Activated CD8-positive, alpha-beta memory T cell treated with anti-CD3 and anti-CD28 coated beads, Interleukin-2, amount 10 ng/mL, durations not matched to agents 7 days and 5 days (primary cell): ENCODE measurements around the gene SCP2. TPM values are rescaled to one million over a fixed set of nuclear protein-coding genes. Genes with fewer than 3 reads are reported as not detected.

Experiments
- ATAC-seq: fragments of 150-1000 bp; cut with Tn5 transposase; one replicate; pipeline ENCODE4 v1.10.0; 2021; ENCODE audit warnings: moderate library complexity
- CTCF ChIA-PET: fragments of 350-600 bp; sonication (Branson Sonifier 250); formaldehyde crosslinking; loops from one replicate; lab custom pipeline; 2021; ENCODE audit warnings: antibody characterized with exemption; lab: Charles Lee
- DNase-seq: peaks from one replicate; pipeline ENCODE4 v3.0.0-alpha.2; 2020
- H3K27ac Mint-ChIP-seq: one replicate; pipeline ENCODE4 v1.8.0; 2021; ENCODE audit warnings: mild to moderate bottlenecking, mixed read lengths
- H3K27me3 Mint-ChIP-seq: one replicate; pipeline ENCODE4 v1.8.0; 2021; ENCODE audit warnings: mixed read lengths
- H3K36me3 Mint-ChIP-seq: one replicate; pipeline ENCODE4 v1.8.0; 2021; ENCODE audit warnings: mild to moderate bottlenecking, mixed read lengths
- H3K4me1 Mint-ChIP-seq: one replicate; pipeline ENCODE4 v1.8.0; 2021; ENCODE audit warnings: mixed read lengths
- H3K4me3 Mint-ChIP-seq: one replicate; pipeline ENCODE4 v1.8.0; 2021; ENCODE audit warnings: mild to moderate bottlenecking, moderate library complexity, mixed read lengths
- H3K9me3 Mint-ChIP-seq: one replicate; pipeline ENCODE4 v1.8.0; 2022; ENCODE audit warnings: low read depth, mixed read lengths
- total RNA-seq, 2 experiments: library from RNA; stranded (reverse); gene quantifications; one replicate each; pipeline ENCODE4 v1.2.3, GENCODE V29; 2021

The SCP2 gene
- total RNA-seq, 2 experiments from 2014 or later: 72.1 to 72.8 TPM

DNA sequence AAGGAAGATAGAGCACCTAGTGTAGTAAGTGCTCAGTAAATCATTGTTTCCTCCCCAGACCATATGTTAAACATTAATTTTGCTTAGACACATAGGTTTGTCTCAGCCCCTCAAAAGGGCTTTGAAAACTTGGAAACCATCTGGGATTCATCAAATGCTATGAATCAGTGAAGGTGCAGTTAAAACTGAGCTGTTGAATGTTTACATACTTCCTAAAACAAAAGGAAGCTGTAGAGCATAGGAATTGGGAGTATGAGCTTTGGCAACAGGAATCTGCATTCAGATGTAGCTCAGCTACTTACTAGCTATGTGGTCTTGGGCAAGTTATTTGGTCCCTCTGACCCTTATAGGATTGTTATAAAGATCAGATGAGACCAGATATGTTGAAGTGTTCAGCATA is 116.2 kb downstream of the SCP2 start:
- no peak overlapping the region for H3K27ac Mint-ChIP-seq
- H3K36me3 Mint-ChIP-seq: peaks cover 17% of the 10 kb centered on the region
- no peaks in the 10 kb centered on the region for H3K27me3 Mint-ChIP-seq
- DNase-seq: no peak
- no peak overlapping the region for H3K4me3 Mint-ChIP-seq
- no peaks in the 10 kb centered on the region for H3K9me3 Mint-ChIP-seq
- peaks cover 4% of the 10 kb centered on the region for H3K4me1 Mint-ChIP-seq
- CTCF ChIA-PET: no interaction called here
- no peak for ATAC-seq

DNA sequence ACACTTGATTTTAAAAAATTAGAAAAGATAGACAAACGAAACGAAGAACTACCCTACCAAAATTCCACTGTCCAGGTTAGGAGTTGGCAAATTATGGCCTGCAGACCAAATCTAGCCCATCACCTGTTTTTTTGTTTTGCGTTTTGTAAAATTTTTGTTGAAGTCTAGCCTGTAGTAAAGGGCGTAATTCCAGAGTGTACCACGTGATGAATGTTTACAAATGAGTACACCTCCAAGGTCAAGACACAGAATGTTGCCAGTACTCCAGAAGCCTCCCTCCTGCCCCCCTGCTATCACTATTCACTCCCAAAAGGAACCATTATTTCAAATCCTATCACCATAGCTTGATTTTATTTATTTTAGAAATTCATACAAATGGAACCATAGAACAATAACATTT is 117.8 kb downstream of the SCP2 start:
- H3K4me1 Mint-ChIP-seq: peaks cover 4% of the 10 kb centered on the region
- H3K27me3 Mint-ChIP-seq: no peaks in the 10 kb centered on the region
- H3K9me3 Mint-ChIP-seq: no peaks in the 10 kb centered on the region
- ATAC-seq: no peak
- no peak overlapping the region for H3K27ac Mint-ChIP-seq
- CTCF ChIA-PET: no interaction called here
- no peak overlapping the region for H3K4me3 Mint-ChIP-seq
- DNase-seq: no peak
- peaks cover 11% of the 10 kb centered on the region for H3K36me3 Mint-ChIP-seq

DNA sequence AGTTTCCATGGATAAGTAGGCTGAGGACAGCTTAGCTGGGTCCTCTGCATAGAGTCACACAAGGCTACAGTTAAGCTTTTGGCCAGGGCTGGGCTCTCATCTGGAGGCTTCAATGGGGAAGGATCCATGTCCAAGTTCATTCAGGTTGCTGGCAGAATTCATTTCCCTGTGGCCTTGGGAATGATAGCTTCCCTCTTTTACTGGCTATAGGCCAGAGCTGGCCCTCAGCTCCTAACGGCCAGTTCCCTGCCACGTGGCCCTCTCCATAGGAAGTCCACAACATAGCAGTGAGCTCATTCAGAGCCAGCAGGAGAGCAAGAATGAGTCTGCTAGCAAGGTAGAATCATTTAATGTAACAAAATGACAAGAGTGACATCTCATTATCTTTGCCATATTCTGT is 119.9 kb downstream of the SCP2 start:
- DNase-seq: no peak
- Mint-ChIP-seq H3K4me3 (no peak overlapping the region), H3K27me3 (no peaks in the 10 kb centered on the region), H3K27ac (no peak overlapping the region), H3K4me1 (peaks cover 4% of the 10 kb centered on the region), H3K36me3 (peaks cover 10% of the 10 kb centered on the region), H3K9me3 (no peaks in the 10 kb centered on the region)
- ATAC-seq: no peak
- CTCF ChIA-PET: no interaction called here

DNA sequence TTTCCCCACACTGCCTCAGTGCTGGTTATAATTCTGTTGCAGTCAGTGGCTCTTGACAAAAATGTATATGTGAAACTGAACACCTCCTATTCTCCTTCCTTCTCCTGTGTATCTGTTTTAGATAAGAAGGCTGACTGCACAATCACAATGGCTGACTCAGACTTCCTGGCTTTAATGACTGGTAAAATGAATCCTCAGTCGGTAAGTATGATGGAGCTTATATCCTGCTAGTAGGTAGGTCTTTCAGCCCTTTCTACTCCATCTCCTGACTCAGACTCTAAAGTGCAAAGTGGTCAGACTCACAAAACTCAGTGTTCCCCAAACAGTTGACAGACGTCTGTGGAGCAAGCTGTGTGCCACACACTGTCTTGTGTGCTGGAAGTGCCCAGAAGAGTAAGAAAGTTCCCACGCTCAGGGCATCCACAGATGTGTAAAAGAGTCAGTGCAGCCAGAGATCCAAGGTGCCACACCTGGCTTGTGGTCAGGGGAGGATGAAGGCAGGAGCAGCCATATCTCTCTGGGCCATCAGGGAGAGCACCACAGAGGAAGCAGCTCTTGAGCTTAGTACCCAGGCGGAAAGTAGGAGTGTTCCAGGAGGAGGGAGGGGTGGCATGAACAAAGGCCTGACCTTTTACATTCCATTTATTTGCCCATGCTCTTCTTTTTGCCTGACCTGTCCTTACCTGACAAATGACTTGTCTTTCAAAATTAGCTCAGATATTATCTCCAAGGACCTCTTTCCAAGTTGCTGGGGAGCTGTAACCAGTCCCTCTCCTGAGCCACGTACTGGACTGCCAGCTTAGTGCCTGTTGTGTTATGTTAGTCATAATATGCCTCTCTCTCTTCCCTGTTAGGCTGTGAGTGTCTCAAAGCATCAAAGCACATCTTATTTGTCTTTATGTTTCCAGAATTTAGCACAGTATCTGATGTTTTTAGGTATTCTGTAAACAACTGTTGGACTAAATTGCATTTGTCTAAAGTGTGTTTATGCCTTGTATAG is 121.0 kb downstream of the SCP2 start:
- CTCF ChIA-PET: interaction anchor here (0.6 kb wide), 1 partner anchor 126 kb away, joined by 3 read pairs; no protein-coding TSS in a partner anchor

DNA sequence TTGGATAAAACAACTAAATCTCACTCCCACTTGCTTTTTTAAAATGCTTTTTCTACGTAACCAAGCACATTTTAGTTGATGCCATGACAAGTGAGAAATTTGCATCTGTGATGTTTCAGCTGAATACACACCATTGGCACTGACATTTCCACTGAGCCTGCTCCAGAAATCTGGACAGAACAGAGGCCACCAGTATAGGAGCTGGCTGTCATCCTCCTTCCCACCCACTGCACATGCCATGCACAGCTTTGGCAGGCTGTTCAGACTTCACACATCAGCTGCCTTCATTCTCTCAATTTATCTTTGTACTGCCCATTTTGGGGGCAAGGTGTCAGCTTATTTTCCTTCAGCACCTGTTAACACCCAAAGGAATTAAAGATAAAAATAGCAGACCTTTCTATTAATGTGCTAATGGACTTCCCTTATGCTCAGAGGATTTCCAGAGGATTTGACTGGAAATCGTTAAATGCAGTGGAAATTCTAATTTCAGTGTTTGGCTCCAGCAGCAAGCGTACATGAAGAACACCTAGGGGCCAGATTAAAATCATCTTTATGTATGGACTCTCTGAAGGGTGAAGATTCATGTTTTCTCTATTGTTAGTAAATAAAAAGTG is 122.0 kb downstream of the SCP2 start:
- CTCF ChIA-PET: interaction anchor here (0.6 to 1.2 kb wide), 2 partner anchors 11 to 127 kb away, joined by 3 read pairs; no protein-coding TSS in a partner anchor
- DNase-seq (no peak), ATAC-seq (no peak)
- H3K27me3 Mint-ChIP-seq: no peaks in the 10 kb centered on the region
- H3K4me1 Mint-ChIP-seq: peaks cover 4% of the 10 kb centered on the region
- no peak overlapping the region for H3K4me3 Mint-ChIP-seq
- no peaks in the 10 kb centered on the region for H3K9me3 Mint-ChIP-seq
- H3K27ac Mint-ChIP-seq: no peak overlapping the region
- H3K36me3 Mint-ChIP-seq: peaks cover 23% of the 10 kb centered on the region

More for the DNA sequence above, 121.0 kb downstream of the SCP2 start:
- Mint-ChIP-seq H3K9me3 (no peaks in the 10 kb centered on the region), H3K36me3 (peaks cover 17% of the 10 kb centered on the region), H3K27me3 (no peaks in the 10 kb centered on the region), H3K27ac (no peak overlapping the region), H3K4me1 (peaks cover 4% of the 10 kb centered on the region), H3K4me3 (no peak overlapping the region)
- no peak for DNase-seq
- no peak for ATAC-seq

DNA sequence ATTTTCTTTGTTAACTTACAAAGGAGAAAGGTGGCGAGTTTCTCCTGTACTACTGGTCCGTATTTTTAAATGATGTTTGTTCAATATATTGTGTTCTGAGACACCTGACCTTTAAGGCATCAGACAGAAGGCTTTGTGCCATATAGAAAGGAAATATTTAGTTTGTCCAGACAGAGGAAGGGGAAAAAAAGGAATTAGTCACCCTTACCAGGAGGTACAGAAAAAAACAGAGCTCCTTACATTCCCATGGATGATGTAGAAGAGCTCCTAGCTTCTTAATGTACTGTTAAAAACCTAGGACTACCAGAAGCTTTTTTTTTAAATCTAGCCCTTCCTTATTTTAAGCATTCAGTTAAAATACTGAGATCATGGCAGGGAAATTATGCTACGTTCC is 122.5 kb downstream of the SCP2 start:
- CTCF ChIA-PET: interaction anchor here (1.2 kb wide), 1 partner anchor 11 kb away, joined by 3 read pairs; no protein-coding TSS in a partner anchor

DNA sequence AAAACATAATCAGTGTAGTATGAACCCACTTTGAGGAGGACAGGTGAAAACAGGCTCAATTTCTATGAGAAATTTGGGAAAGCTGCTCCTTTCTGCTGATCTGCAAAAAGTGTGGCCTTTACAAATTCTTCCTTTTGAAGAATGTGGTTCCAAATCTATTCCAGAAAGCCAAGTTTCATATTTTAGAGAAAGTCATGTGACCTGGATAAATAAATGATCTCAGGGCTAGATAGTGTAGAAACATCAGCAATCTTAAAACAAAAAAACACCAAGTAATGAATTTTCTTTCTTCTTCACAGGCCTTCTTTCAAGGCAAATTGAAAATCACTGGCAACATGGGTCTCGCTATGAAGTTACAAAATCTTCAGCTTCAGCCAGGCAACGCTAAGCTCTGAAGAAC is 123.2 kb downstream of the SCP2 start:
- H3K27ac Mint-ChIP-seq: no peak overlapping the region
- H3K27me3 Mint-ChIP-seq: no peaks in the 10 kb centered on the region
- ATAC-seq (no peak), DNase-seq (no peak)
- peaks cover 4% of the 10 kb centered on the region for H3K4me1 Mint-ChIP-seq
- no peaks in the 10 kb centered on the region for H3K9me3 Mint-ChIP-seq
- H3K36me3 Mint-ChIP-seq: peaks cover 22% of the 10 kb centered on the region
- no peak overlapping the region for H3K4me3 Mint-ChIP-seq
- CTCF ChIA-PET: no interaction called here

More for the DNA sequence above, 122.5 kb downstream of the SCP2 start:
- DNase-seq: no peak
- no peaks in the 10 kb centered on the region for H3K27me3 Mint-ChIP-seq
- no peak for ATAC-seq
- H3K4me1 Mint-ChIP-seq: peaks cover 4% of the 10 kb centered on the region
- H3K4me3 Mint-ChIP-seq: no peak overlapping the region
- no peaks in the 10 kb centered on the region for H3K9me3 Mint-ChIP-seq
- H3K27ac Mint-ChIP-seq: no peak overlapping the region
- H3K36me3 Mint-ChIP-seq: peaks cover 24% of the 10 kb centered on the region

DNA sequence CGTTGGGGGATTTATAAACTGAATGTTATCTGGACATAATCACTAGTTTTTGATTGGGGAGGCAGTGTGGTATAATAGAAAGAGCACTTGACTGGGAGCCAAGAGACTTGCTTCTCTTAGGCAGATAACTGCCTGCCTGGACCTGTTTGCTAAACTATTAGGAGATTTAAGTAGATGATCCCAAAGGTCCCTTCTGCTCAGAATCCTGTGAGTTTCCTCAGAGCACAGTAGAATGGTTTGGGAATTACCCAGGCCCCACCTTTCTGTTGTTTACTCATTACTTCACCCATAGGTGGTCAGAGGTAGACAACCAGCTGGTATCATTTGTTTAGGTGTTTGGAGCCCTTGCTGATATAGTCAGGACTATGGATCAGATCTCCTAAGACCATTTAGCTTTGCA is 124.6 kb downstream of the SCP2 start:
- CTCF ChIA-PET: no interaction called here
- no peaks in the 10 kb centered on the region for H3K27me3 Mint-ChIP-seq
- H3K4me1 Mint-ChIP-seq: peaks cover 4% of the 10 kb centered on the region
- H3K4me3 Mint-ChIP-seq: no peak overlapping the region
- ATAC-seq (no peak), DNase-seq (no peak)
- peaks cover 22% of the 10 kb centered on the region for H3K36me3 Mint-ChIP-seq
- no peaks in the 10 kb centered on the region for H3K9me3 Mint-ChIP-seq
- no peak overlapping the region for H3K27ac Mint-ChIP-seq

DNA sequence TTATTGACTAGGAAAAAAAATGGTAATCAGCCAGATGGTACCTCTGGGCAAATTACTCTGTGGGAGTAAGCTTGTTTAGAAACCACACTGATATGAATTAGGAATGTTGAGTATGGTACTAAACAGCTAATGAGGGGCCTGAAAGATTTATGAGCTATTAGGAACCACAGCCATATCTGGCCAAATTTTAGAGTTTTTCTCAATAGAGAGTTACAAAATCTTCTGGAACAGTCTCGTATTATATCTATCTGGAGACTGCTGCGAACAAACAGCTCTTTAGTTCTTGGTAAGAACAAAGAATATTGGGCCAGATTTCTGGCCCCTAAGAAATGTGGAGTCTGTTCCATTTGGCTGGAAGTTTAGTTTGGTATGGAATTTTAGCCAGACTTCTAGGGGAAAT is 130.1 kb downstream of the SCP2 start:
- peaks cover 15% of the 10 kb centered on the region for H3K36me3 Mint-ChIP-seq
- ATAC-seq (no peak), DNase-seq (no peak)
- H3K27ac Mint-ChIP-seq: no peak overlapping the region
- peaks cover 40% of the 10 kb centered on the region for H3K27me3 Mint-ChIP-seq
- no peaks in the 10 kb centered on the region for H3K4me1 Mint-ChIP-seq
- H3K4me3 Mint-ChIP-seq: no peak overlapping the region
- H3K9me3 Mint-ChIP-seq: no peaks in the 10 kb centered on the region
- CTCF ChIA-PET: no interaction called here

DNA sequence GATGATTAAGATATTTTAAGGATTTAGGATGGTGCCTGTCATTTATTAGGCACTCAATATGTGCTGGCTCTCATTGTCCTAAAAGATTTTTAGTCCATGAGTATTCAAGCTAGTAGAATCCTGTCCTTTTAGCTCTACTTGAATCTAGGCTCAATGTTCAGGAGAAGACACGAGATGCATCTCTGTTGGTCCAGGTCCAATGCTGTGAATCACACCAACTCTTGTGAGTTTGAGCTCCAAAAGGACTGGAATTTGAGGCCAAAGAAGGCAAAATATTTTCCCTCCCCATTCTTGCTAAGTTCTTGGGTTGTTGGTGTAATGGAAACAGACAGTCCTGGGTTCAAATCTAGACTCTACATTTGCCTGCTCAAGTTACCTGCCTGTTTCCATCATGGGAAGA is 133.5 kb downstream of the SCP2 start:
- CTCF ChIA-PET: interaction anchor here (1.0 kb wide), 1 partner anchor 11 kb away, joined by 3 read pairs; no protein-coding TSS in a partner anchor
- Mint-ChIP-seq H3K9me3 (no peaks in the 10 kb centered on the region), H3K27ac (no peak overlapping the region), H3K4me1 (peaks cover 2% of the 10 kb centered on the region), H3K36me3 (no peaks in the 10 kb centered on the region), H3K27me3 (peaks cover 65% of the 10 kb centered on the region), H3K4me3 (no peak overlapping the region)
- ATAC-seq (no peak), DNase-seq (no peak)

DNA sequence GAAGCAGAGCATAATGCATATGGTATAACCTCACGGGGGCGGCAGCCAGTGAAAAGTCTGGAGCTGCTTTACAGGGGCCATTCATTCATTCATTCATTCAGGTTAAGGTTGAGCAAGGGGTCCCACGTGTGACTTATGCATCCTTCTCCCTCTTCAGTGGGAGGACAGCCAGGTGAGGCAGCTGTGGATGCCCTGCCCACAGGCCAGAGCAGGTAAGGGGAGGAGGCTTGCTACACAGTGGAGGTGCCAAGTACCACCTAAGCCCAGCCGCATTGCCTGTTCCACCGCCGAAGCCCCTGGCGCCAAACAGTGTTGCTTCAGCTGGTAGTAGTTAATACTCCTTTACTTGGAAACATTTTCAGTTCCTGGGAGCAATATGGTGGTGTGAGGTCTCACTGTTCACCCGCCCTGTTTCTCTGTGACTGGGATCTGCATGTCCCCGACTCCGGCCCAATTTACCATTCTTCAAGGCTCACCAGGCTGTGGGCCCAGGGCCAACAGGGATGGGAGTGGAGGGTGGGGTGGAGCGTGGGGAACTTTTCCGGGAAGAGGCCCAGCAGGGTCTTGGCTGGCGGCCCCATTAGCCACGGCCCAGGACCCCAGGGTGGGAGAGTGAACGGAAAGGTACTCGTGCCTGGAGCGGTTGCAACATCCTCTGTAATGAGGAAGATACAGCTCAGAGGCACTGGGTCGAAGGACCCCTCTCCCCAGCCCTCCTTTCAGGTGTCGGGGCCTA is 134.2 kb downstream of the SCP2 start:
- H3K36me3 Mint-ChIP-seq: no peaks in the 10 kb centered on the region
- no peaks in the 10 kb centered on the region for H3K9me3 Mint-ChIP-seq
- H3K27ac Mint-ChIP-seq: no peak overlapping the region
- peaks cover 2% of the 10 kb centered on the region for H3K4me1 Mint-ChIP-seq
- CTCF ChIA-PET: interaction anchor here (1.0 kb wide), 1 partner anchor 12 kb away, joined by 3 read pairs; no protein-coding TSS in a partner anchor
- ATAC-seq (no peak), DNase-seq (no peak)
- no peak overlapping the region for H3K4me3 Mint-ChIP-seq
- H3K27me3 Mint-ChIP-seq: peaks cover 65% of the 10 kb centered on the region

DNA sequence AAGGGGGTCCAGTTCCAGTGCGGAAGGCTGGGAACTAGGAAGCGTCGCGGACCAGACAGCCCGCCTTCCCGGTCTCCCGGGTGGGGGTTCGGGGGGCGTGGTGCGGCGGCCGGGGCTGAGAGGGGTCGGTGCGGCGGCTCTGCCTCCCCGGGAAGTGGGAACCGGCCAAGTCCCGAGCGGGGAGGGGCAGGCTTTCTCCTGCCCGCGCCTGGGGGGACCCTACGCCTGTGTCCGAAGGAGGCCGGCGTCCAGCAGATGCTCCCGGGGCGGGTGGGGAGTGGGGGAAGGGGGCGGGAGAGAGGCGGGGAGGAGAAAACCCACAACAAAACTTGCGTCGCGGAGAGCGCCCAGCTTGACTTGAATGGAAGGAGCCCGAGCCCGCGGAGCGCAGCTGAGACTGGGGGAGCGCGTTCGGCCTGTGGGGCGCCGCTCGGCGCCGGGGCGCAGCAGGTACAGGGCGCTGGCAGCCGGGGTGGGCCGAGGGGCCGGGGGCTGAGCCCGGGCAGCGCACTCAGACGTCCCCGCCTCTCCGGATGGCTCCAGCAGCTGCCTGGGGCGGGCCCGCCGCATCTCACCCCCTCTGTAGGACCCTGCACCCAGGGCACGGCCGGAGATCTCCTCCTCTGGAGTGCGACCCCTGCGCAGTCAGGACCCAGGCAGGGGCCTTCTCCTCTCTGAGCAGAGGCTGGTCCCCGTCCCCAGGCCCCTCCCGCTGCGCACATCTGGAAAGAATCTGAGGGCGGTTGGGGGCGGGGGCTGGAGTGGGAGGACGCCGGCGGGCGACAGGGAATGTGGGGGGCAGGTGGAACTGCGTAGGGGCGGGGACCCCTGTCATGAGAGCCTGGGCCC is 135.0 kb downstream of the SCP2 start, which contains the start of gene PODN:
Gene PODN (plus strand): TSS at position 355 of the 849 bp plus-strand sequence. CDS start 7,643 bp downstream, outside the sequence.
- Mint-ChIP-seq H3K4me1 (peaks cover 2% of the 10 kb centered on the region), H3K4me3 (no peak within 1 kb of the TSS), H3K36me3 (no peaks in the 10 kb centered on the region), H3K9me3 (no peaks in the 10 kb centered on the region), H3K27me3 (peaks cover 65% of the 10 kb centered on the region), H3K27ac (no peak within 1 kb of the TSS)
- DNase-seq (no peak), ATAC-seq (peak; percentile 51)
- CTCF ChIA-PET: interaction anchor here (0.5 kb wide), 1 partner anchor 65 kb away, joined by 3 read pairs; no protein-coding TSS in a partner anchor
